Choroid plexus epithelial cell (primary cell): Measurements from ENCODE around the gene KRT3.

Source experiments
- DNase-seq: peaks from one replicate; pipeline ENCODE4 v3.0.0-alpha.2; 2010; ENCODE audit warnings: low read depth
- H3K4me3 ChIP-seq: 2 replicates; pipeline ENCODE4 v1.5.1; 2011; ENCODE audit warnings: low read depth, mild to moderate bottlenecking, control low read depth, low read length, moderate library complexity
- TF ChIP-seq, protein P1 (sequence below): conservative IDR thresholded peaks from 2 replicates; pipeline ENCODE4 v1.5.1; 2011; ENCODE audit warnings: low read depth, mild to moderate bottlenecking, control low read depth, inconsistent platforms, low read length, moderate library complexity

The KRT3 gene

DNA sequence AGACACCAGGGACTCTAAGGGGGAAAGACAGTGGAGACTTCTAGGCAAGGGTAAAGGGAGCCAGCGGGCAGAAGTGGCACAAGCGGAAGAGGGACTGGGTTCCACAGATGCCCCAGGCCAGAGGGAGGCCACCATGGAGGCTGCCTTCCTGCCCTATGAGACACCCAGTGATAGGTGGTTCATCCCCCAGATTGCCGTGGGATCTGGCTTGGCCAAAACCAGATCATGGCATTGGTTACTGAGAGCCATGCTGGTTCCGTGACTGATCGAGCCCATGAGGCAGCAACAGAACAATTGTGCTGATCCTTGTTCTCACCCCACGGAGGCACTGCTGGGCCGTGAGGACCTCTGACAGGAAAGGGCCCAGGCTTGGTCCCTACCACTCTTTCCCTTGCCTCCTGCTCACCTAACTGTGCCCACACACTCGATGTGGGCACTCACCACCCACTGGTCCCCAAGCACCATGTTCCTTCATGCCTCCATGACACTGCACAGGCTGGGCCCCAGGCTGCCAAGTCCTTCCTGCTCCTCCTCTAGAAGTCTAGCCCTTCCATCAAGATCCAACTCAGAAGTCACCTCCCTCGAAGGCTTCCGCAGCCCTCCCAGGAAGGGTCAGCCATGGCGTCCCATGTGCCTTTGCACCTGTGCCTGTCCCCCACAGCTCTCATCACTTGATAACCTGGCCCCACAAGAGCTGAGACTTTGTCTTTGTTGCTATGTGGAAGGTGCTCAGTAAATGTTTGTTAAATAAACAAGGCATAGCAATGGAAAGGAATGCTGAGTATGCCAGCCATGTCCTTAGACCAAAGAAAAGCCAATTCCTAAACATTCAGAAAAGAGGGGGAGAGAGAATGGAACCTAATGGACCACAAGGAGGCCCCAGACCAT lies 30.9 kb upstream of the KRT3 start:
- H3K4me3 ChIP-seq: no peak overlapping the region
- TF ChIP-seq, protein P1, sequence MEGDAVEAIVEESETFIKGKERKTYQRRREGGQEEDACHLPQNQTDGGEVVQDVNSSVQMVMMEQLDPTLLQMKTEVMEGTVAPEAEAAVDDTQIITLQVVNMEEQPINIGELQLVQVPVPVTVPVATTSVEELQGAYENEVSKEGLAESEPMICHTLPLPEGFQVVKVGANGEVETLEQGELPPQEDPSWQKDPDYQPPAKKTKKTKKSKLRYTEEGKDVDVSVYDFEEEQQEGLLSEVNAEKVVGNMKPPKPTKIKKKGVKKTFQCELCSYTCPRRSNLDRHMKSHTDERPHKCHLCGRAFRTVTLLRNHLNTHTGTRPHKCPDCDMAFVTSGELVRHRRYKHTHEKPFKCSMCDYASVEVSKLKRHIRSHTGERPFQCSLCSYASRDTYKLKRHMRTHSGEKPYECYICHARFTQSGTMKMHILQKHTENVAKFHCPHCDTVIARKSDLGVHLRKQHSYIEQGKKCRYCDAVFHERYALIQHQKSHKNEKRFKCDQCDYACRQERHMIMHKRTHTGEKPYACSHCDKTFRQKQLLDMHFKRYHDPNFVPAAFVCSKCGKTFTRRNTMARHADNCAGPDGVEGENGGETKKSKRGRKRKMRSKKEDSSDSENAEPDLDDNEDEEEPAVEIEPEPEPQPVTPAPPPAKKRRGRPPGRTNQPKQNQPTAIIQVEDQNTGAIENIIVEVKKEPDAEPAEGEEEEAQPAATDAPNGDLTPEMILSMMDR: no peak
- no peak for DNase-seq

DNA sequence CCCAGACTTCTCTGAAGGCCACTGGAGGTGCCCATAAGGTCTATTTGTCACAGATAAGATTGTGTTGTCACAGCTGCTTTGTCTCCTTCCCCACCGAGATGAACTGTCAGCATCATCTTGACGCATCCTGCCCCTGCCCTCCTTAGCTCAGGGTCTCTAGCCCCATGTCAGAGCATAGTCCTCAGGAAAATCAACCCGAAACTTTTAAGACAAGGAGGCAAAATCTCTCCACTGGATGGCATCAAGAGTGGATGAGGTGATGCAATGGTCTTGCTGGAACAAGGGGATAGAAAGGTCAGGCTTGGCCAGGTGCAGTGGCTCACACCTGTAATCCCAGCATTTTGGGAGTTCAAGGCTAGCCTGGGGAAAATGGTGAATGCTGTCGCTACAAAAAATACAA lies 30.0 kb upstream of the KRT3 start:
- TF ChIP-seq, protein P1: no peak
- no peak overlapping the region for H3K4me3 ChIP-seq
- DNase-seq: no peak

DNA sequence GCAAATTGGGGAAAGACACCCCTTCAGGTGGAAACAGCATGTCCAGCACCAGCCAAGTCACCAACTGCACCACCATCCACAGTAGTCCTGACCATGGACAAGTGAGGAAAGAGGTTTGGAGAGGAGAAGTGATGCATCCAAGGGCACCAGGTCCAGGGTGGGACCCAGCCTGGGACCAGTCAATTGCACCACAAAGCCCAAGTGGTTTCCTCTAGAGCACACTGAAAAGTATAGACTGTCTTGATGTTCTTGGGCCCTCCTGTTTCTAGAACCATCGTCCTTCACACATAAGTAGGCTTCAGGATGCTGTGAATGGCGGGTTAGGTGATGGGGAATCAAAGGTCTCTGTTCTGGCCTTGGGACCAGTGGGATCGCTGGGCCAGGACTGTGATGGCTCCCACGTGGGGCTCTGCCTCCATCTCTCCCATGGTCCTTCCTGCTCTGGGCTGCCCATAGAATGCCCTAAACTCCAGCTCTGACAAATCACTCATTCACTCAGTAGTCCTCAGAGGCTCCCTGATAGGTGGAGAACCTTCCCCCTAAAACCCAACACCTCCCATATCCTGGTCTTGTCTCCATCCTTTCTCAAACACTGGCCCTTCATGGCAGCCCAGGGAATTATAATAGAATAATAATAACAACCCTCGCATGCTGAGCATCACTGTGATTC lies 29.0 kb upstream of the KRT3 start:
- H3K4me3 ChIP-seq: no peak overlapping the region
- TF ChIP-seq, protein P1: no peak
- no peak for DNase-seq

DNA sequence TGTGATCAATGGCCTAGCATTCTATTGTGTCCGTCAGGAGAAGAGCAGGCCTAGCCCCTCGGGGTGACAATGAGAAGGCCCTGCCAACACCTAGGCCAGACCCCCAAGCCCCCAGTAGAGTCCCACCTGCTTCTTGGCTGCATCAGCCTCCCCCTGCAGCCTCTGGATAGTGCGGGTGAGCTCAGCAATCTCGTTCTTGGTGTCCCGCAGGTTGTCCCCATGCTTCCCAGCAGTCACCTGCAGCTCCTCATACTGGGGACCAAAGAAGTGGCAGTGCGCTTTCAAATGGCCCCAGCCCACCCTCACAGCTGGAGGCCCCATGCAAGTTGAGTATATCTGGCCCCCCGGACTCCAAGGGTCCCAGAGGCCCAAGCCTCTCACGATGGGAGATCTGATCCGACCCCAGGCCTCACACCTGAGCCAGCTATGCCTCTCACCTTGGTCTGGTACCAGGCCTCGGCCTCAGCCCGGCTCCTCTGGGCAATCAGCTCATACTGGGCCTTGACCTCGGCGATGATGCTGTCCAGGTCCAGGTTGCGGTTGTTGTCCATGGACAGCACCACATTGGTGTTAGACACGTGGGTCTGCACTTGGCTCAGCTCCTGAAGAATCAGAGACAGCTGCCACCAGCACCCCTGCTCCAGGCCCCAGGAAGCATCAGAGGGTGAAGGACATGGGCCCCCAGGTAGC lies 28.0 kb upstream of the KRT3 start:
- no peak overlapping the region for H3K4me3 ChIP-seq
- TF ChIP-seq, protein P1: no peak
- DNase-seq: no peak

DNA sequence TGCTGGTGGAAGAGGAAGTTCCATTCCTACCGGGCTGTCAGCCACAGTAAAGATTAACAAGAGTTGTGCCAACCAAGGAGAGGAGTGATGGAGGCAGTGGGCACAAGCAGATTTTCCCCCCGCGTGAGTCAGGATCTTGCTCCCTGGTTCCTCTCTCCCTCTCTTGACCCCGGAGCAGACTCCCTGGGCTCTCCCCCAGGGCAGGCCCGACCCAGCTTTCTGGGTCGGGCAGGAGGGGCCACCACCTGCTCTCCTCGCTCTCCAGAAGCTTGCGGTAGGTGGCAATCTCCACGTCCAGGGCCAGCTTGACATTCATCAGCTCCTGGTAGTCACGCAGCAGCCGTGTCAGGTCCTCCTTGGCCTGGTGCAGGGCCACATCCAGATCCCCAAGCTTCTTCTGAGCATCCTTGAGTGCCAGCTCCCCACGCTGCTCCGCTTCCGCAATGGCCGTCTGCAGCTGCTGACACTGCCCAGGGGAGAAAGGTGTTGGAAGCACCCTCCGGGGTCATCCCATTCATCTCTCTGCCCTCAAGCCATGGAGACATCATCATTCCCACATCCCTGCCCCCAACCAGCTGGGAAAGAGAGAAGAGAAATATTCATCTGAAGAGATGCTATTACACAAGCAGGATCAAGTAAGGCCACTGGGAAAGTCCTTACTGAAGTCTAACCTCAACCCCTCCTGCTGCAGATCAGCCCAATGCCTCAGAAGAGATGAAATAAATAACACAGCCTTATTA lies 27.0 kb upstream of the KRT3 start:
- no peak for DNase-seq
- no peak overlapping the region for H3K4me3 ChIP-seq
- TF ChIP-seq, protein P1: no peak

DNA sequence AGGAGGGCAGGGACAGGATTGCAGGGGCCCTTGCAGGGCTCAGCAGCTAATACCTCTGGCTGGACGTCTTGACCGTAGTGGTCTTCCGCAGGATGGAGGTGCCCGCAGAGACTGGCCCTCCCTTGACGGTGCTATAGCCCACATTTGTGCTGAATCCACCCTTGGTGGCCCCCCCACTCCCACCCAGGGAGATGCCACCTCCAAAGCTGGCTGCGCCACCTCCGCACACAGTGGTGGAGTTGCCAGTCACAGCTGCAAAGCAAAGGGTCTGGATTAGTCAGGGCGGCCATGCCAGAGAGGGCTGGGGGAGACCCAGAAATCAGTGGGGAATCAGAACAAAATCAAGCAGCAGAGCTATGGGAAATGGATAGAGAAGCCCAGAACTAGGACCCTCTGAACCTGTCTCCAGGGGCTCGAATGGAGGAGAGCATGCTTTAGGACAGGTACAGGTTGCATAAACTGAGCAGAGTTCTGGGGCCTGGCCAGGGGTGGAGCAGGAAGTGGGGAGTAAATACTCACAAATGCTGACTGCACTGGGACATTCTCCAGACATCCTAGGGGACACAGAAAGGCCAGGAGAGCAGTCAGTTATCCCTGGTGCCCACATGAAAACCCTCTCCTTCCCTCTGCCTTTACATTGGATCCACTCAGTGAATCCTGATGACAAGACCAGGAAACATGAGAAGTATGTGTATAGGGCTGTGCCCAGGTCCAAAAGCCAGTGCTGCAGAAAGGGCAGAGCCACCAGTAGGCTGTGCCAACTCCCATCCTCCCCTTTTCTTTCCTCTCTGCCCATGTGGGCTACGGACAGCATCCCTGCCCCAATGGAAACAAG lies 26.1 kb upstream of the KRT3 start:
- no peak for DNase-seq
- H3K4me3 ChIP-seq: no peak overlapping the region

More for the DNA sequence above, 26.1 kb upstream of the KRT3 start:
- TF ChIP-seq, protein P1: no peak
